HCT116 (cell line): ENCODE results near the gene GPRC5C. TPM values are rescaled to one million over a fixed set of nuclear protein-coding genes. Genes with fewer than 3 reads are reported as not detected.

Experiments
- ATAC-seq: fragments of 200-7000 bp; cut with Tn5 transposase; 2 replicates; pipeline ENCODE4 v1.9.1; 2020; ENCODE audit warnings: mild to moderate bottlenecking, moderate library complexity
- BruUV-seq: library from RNA; stranded (reverse); fragments of 400-500 nt; replicated peaks from 2 replicates; lab custom pipeline; 2021; lab: Mats Ljungman, UMichigan
- CTCF ChIA-PET: fragments of 300-600 bp; sonication (Branson Sonifier 250); formaldehyde crosslinking; loops from one replicate; lab custom pipeline; 2021; ENCODE audit warnings: antibody characterized with exemption; lab: Charles Lee
- POLR2A ChIA-PET: fragments of 300-600, 350-600 bp; sonication (Branson Sonifier 250); formaldehyde crosslinking; loops from one replicate; lab custom pipeline; 2021; ENCODE audit warnings: antibody characterized with exemption; lab: Charles Lee
- RAD21 ChIA-PET, 2 experiments: fragments of 300-600 bp; sonication (Branson Sonifier 250); formaldehyde crosslinking; loops; one replicate each; lab custom pipeline; 2023; ENCODE audit warnings: low total read pairs in 2 of 2; ENCODE audit not compliant: uncharacterized antibody in 2 of 2, unreplicated experiment in 2 of 2, low non-redundant PET in 1 of 2; lab: Charles Lee
- DNase-seq: peaks from one replicate; pipeline ENCODE4 v3.0.0-alpha.2; 2010; ENCODE audit warnings: low read depth, low spot score
- H2AFZ ChIP-seq: fragments of 200-600 bp; shearing (Covaris generic), sonication (generic); 2 replicates; pipeline ENCODE4 v1.6.1; 2017; ENCODE audit warnings: low read depth, mixed run types, mixed read lengths, antibody characterized with exemption, low read length; ENCODE audit not compliant: poor library complexity, severe bottlenecking
- H3K27ac ChIP-seq: 2 replicates; pipeline ENCODE4 v1.5.1; 2012; ENCODE audit warnings: low read depth, low read length
- H3K27me3 ChIP-seq: fragments of 200-600 bp; sonication (generic); 2 replicates; pipeline ENCODE4 v1.6.1; 2016; ENCODE audit warnings: mixed run types, low read length, mixed read lengths; ENCODE audit not compliant: insufficient read depth
- H3K36me3 ChIP-seq, 2 experiments: fragments of 200-500 bp in 1 of 2; fragments of 200-600 bp in 1 of 2; sonication (Bioruptor generic) in 1 of 2; sonication (generic) in 1 of 2; 2 replicates each; pipeline versions ENCODE4 v1.5.1 to v1.6.1; 2014 to 2016; ENCODE audit warnings: low read length in 2 of 2, inconsistent platforms in 1 of 2, mixed read lengths in 1 of 2, mixed run types in 1 of 2; ENCODE audit not compliant: insufficient read depth in 2 of 2, control insufficient read depth in 1 of 2
- H3K4me1 ChIP-seq, 2 experiments: fragments of 200-600 bp in 1 of 2; sonication (generic) in 1 of 2; 2 replicates each; pipeline versions ENCODE4 v1.5.1 to v1.6.1; 2012 to 2017; ENCODE audit warnings: low read length in 2 of 2, inconsistent platforms in 1 of 2, mild to moderate bottlenecking in 1 of 2, mixed read lengths in 1 of 2, mixed run types in 1 of 2, moderate library complexity in 1 of 2; ENCODE audit not compliant: insufficient read depth in 2 of 2, control insufficient read depth in 1 of 2
- H3K4me2 ChIP-seq: fragments of 200-600 bp; sonication (generic); 2 replicates; pipeline ENCODE4 v1.6.1; 2017; ENCODE audit warnings: mixed run types, low read length, mixed read lengths
- H3K4me3 ChIP-seq, 2 experiments: fragments of 200-600 bp in 1 of 2; sonication (generic) in 1 of 2; replicated peaks in 1 of 2; 2 replicates each; pipeline ENCODE4 v1.5.1; 2011 to 2016; ENCODE audit warnings: low read length in 2 of 2, control low read depth in 1 of 2, low read depth in 1 of 2, mild to moderate bottlenecking in 1 of 2, mixed read lengths in 1 of 2, mixed run types in 1 of 2
- H3K79me2 ChIP-seq: fragments of 200-600 bp; sonication (generic); 2 replicates; pipeline ENCODE4 v1.6.1; 2017; ENCODE audit warnings: mild to moderate bottlenecking, mixed run types, low read length, moderate library complexity, mixed read lengths; ENCODE audit not compliant: insufficient read depth
- H3K9ac ChIP-seq: fragments of 200-600 bp; sonication (generic); 2 replicates; pipeline ENCODE4 v1.6.1; 2016; ENCODE audit warnings: low read length, mixed read lengths
- H3K9me2 ChIP-seq: fragments of 200-600 bp; sonication (generic), shearing (Covaris generic); 2 replicates; pipeline ENCODE4 v1.6.1; 2017; ENCODE audit warnings: mixed run types, mild to moderate bottlenecking, moderate library complexity; ENCODE audit not compliant: insufficient read depth
- H3K9me3 ChIP-seq, 2 experiments: fragments of 200-500 bp in 1 of 2; fragments of 200-600 bp in 1 of 2; sonication (Bioruptor generic) in 1 of 2; sonication (generic) in 1 of 2; 2 replicates each; pipeline ENCODE4 v1.6.1; 2014 to 2017; ENCODE audit warnings: low read length in 2 of 2, mixed read lengths in 2 of 2, inconsistent platforms in 1 of 2, low read depth in 1 of 2, mild to moderate bottlenecking in 1 of 2, mixed run types in 1 of 2, moderate library complexity in 1 of 2; ENCODE audit not compliant: control insufficient read depth in 1 of 2, insufficient read depth in 1 of 2
- H4K20me1 ChIP-seq: fragments of 200-600 bp; sonication (generic), shearing (Covaris generic); 2 replicates; pipeline ENCODE4 v1.6.1; 2017; ENCODE audit warnings: mixed run types, mild to moderate bottlenecking, moderate library complexity; ENCODE audit not compliant: insufficient read depth
- CBX3 ChIP-seq: IDR thresholded peaks from 2 replicates; pipeline ENCODE4 v1.6.1; 2012; ENCODE audit warnings: low read depth
- CEBPB ChIP-seq: IDR thresholded peaks from 2 replicates; pipeline ENCODE4 v1.6.1; 2012; ENCODE audit warnings: low read depth
- EGR1 ChIP-seq: IDR thresholded peaks from 2 replicates; pipeline ENCODE4 v1.6.1; 2012; ENCODE audit warnings: low read depth
- EZH2 ChIP-seq: fragments of 200-600 bp; sonication (generic); IDR thresholded peaks from 2 replicates; pipeline ENCODE4 v1.6.1; 2017; ENCODE audit warnings: antibody characterized with exemption, mixed run types
- EZH2phosphoT487 ChIP-seq: fragments of 200-600 bp; IDR thresholded peaks from 2 replicates; pipeline ENCODE4 v1.6.1; 2018; ENCODE audit warnings: antibody characterized with exemption, borderline replicate concordance
- FOSL1 ChIP-seq: IDR thresholded peaks from 2 replicates; pipeline ENCODE4 v1.6.1; 2012; ENCODE audit warnings: low read depth
- JUND ChIP-seq: IDR thresholded peaks from 2 replicates; pipeline ENCODE4 v1.6.1; 2012
- MAX ChIP-seq: IDR thresholded peaks from 2 replicates; pipeline ENCODE4 v1.6.1; 2012
- POLR2A ChIP-seq: IDR thresholded peaks from 2 replicates; pipeline ENCODE4 v1.7.0; 2011; ENCODE audit warnings: borderline replicate concordance; ENCODE audit not compliant: insufficient read depth, insufficient read length; ENCODE audit errors: extremely low read depth
- POLR2AphosphoS5 ChIP-seq: IDR thresholded peaks from 2 replicates; pipeline ENCODE4 v1.6.1; 2011; ENCODE audit warnings: mild to moderate bottlenecking, low read depth, low read length, moderate library complexity
- RAD21 ChIP-seq: IDR thresholded peaks from 2 replicates; pipeline ENCODE4 v1.6.1; 2012; ENCODE audit warnings: low read depth, mild to moderate bottlenecking
- SP1 ChIP-seq: IDR thresholded peaks from 2 replicates; pipeline ENCODE4 v1.6.1; 2012; ENCODE audit warnings: low read depth
- YY1 ChIP-seq: IDR thresholded peaks from 2 replicates; pipeline ENCODE4 v1.6.1; 2011; ENCODE audit warnings: low read length, low read depth, moderate library complexity, mild to moderate bottlenecking; ENCODE audit not compliant: insufficient replicate concordance; ENCODE audit errors: extremely low read depth
- ZBTB33 ChIP-seq: IDR thresholded peaks from 2 replicates; pipeline ENCODE4 v1.6.1; 2011; ENCODE audit warnings: mild to moderate bottlenecking, low read length, moderate library complexity; ENCODE audit not compliant: insufficient replicate concordance; ENCODE audit errors: extremely low read depth
- ZNF274 ChIP-seq: fragments of 200-500 bp; sonication (Bioruptor generic); IDR thresholded peaks from 2 replicates; pipeline ENCODE4 v1.6.1; 2014; ENCODE audit warnings: mild to moderate bottlenecking, low read depth, low read length, inconsistent platforms
- intact Hi-C: fragments of 100-400 bp; cut with micrococcal nuclease; formaldehyde crosslinking; loops from 2 replicates; pipeline ENCODE4 v1.10.0; 2022
- total RNA-seq: library from RNA; stranded (reverse); gene quantifications from one replicate; pipeline ENCODE4 v1.2.1, GENCODE V29; 2021; ENCODE audit not compliant: unreplicated experiment
- TF ChIP-seq, protein P1 (sequence below): IDR thresholded peaks from 2 replicates; pipeline ENCODE4 v1.6.1; 2012; ENCODE audit warnings: low read depth

The GPRC5C gene
- total RNA-seq, 1 experiment from 2014 or later = 54.4 TPM

DNA sequence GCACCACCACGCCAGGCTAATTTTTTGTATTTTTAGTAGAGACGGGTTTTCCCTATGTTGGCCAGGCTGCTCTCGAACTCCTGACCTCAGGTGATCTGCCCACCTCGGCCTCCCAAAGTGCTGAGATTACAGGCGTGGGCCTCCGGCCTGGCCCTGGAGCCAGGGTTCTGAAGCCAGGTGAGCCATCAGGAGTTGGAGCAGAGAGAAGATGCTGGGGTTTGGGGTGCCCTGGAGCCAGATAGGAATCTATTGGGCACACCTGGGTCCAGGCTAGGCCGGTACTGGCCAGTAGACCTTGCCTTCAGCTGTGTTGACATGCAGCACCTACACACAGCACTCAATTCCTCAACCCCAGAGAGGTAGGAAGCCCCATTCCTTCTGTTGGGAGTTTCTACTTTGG, 29.1 kb downstream of the GPRC5C start:
- no peaks in the 10 kb centered on the region for H3K9me3 ChIP-seq
- H3K36me3 ChIP-seq = no peaks in the 10 kb centered on the region
- no peak for ATAC-seq
- TF ChIP-seq POLR2A (no peak), POLR2AphosphoS5 (no peak), EGR1 (no peak), EZH2phosphoT487 (no peak), SP1 (no peak), FOSL1 (no peak), CEBPB (no peak), RAD21 (no peak)
- intact Hi-C loops = no loop called here
- no peak for DNase-seq
- H3K4me3 ChIP-seq = no peak overlapping the region
- H3K4me2 ChIP-seq = no peak overlapping the region
- ChIA-PET POLR2A (no interaction called here), CTCF (interaction anchor here (1.0 to 2.1 kb wide), 3 partner anchors 82 to 160 kb away, joined by 3 to 22 read pairs (median 4); no protein-coding TSS in a partner anchor), RAD21 (interaction anchor here in 1 of 2 experiments (0.6 kb wide), 1 partner anchor 82 kb away, joined by 3 read pairs; no protein-coding TSS in a partner anchor)
- no TSS peak for BruUV-seq
- H3K79me2 ChIP-seq = no peaks in the 10 kb centered on the region
- no peaks in the 10 kb centered on the region for H3K9me2 ChIP-seq
- H4K20me1 ChIP-seq = no peaks in the 10 kb centered on the region
- no peak overlapping the region for H3K9ac ChIP-seq
- no peak overlapping the region for H2AFZ ChIP-seq
- peaks cover 4 to 12% of the 10 kb centered on the region in 2 experiments; a peak in 2 of 4 replicates for H3K4me1 ChIP-seq
- no peaks in the 10 kb centered on the region for H3K27me3 ChIP-seq
- no peak overlapping the region for H3K27ac ChIP-seq

- POLR2A ChIA-PET = no interaction called here
- ATAC-seq (no peak), DNase-seq (no peak)
- RAD21 ChIA-PET = interaction anchor here in 1 of 2 experiments (0.6 to 0.7 kb wide), 2 partner anchors 17 to 82 kb away, joined by 3 to 4 read pairs; no protein-coding TSS in a partner anchor
- Histone ChIP-seq H3K4me2 (no peak overlapping the region), H3K79me2 (no peaks in the 10 kb centered on the region), H3K9me3 (no peaks in the 10 kb centered on the region), H3K27ac (no peak overlapping the region), H3K36me3 (no peaks in the 10 kb centered on the region), H3K4me3 (no peak overlapping the region), H4K20me1 (no peaks in the 10 kb centered on the region), H3K27me3 (no peaks in the 10 kb centered on the region), H3K9me2 (no peaks in the 10 kb centered on the region), H3K4me1 (peaks cover 4 to 12% of the 10 kb centered on the region in 2 experiments; a peak in 2 of 4 replicates), H3K9ac (no peak overlapping the region), H2AFZ (no peak overlapping the region)
- no TSS peak for BruUV-seq
- CTCF ChIA-PET = interaction anchor here (1.0 to 2.1 kb wide), 3 partner anchors 82 to 161 kb away, joined by 3 to 22 read pairs (median 4); no protein-coding TSS in a partner anchor
- intact Hi-C loops = no loop called here
- no peak for TF ChIP-seq JUND
- TF ChIP-seq EZH2 = no peak
- TF ChIP-seq MAX = no peak
- TF ChIP-seq CEBPB = no peak
- TF ChIP-seq CBX3 = no peak
- TF ChIP-seq, protein P1, sequence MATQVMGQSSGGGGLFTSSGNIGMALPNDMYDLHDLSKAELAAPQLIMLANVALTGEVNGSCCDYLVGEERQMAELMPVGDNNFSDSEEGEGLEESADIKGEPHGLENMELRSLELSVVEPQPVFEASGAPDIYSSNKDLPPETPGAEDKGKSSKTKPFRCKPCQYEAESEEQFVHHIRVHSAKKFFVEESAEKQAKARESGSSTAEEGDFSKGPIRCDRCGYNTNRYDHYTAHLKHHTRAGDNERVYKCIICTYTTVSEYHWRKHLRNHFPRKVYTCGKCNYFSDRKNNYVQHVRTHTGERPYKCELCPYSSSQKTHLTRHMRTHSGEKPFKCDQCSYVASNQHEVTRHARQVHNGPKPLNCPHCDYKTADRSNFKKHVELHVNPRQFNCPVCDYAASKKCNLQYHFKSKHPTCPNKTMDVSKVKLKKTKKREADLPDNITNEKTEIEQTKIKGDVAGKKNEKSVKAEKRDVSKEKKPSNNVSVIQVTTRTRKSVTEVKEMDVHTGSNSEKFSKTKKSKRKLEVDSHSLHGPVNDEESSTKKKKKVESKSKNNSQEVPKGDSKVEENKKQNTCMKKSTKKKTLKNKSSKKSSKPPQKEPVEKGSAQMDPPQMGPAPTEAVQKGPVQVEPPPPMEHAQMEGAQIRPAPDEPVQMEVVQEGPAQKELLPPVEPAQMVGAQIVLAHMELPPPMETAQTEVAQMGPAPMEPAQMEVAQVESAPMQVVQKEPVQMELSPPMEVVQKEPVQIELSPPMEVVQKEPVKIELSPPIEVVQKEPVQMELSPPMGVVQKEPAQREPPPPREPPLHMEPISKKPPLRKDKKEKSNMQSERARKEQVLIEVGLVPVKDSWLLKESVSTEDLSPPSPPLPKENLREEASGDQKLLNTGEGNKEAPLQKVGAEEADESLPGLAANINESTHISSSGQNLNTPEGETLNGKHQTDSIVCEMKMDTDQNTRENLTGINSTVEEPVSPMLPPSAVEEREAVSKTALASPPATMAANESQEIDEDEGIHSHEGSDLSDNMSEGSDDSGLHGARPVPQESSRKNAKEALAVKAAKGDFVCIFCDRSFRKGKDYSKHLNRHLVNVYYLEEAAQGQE = no peak
- TF ChIP-seq POLR2AphosphoS5 = no peak
- TF ChIP-seq EGR1 = no peak
- TF ChIP-seq ZBTB33 = no peak
- no peak for TF ChIP-seq ZNF274
- TF ChIP-seq FOSL1 = no peak
- TF ChIP-seq YY1 = no peak
Observed at GRCh38 chr17:74461611-74462010, 29.7 kb downstream of the GPRC5C start.
